ENCODE data around the gene SLC39A13.

DNA sequence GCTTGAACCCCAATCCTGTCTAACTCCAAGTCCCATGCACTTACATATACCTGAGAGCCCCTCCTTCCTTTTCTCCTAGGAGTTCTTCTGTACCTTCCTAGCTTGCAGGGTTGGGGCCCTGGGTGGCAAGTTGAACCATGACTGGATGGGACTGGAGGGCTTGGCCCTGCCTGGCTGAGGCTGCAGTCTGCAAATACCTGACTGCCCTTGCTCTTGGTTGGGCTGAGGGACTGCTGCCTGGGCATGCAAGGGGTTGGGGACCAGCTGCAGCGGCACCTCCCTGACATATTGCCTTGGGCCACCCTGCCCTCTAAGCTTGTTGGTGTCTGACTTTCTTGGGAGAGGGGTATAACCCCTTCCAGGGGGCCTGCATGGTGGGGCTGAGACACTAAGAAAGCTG, 9.8 kb upstream of the SLC39A13 start:
- TF ChIP-seq, protein P1, sequence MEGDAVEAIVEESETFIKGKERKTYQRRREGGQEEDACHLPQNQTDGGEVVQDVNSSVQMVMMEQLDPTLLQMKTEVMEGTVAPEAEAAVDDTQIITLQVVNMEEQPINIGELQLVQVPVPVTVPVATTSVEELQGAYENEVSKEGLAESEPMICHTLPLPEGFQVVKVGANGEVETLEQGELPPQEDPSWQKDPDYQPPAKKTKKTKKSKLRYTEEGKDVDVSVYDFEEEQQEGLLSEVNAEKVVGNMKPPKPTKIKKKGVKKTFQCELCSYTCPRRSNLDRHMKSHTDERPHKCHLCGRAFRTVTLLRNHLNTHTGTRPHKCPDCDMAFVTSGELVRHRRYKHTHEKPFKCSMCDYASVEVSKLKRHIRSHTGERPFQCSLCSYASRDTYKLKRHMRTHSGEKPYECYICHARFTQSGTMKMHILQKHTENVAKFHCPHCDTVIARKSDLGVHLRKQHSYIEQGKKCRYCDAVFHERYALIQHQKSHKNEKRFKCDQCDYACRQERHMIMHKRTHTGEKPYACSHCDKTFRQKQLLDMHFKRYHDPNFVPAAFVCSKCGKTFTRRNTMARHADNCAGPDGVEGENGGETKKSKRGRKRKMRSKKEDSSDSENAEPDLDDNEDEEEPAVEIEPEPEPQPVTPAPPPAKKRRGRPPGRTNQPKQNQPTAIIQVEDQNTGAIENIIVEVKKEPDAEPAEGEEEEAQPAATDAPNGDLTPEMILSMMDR (IDR thresholded peaks at IDR 0.05; ENCODE audit: borderline replicate concordance, extremely low read depth, low read length, poor library complexity, severe bottlenecking): no peak
- no peak for TF ChIP-seq EZH2 (IDR thresholded peaks at IDR 0.05; ENCODE audit: borderline replicate concordance, low read depth, low read length, severe bottlenecking)
